Natural killer cell (primary cell): ENCODE measurements around the gene EDEM2. TPM values are rescaled to one million over a fixed set of nuclear protein-coding genes. Genes with fewer than 3 reads are reported as not detected.

ENCODE experiments used
- ATAC-seq, 3 donors: fragments of 150-1000 bp in 2 of 3; fragments of 200-7000 bp in 1 of 3; cut with Tn5 transposase; 1 replicate in 1 of 3; 2 replicates in 2 of 3; pipeline ENCODE4 v1.10.0; 2021; ENCODE audit warnings: mild to moderate bottlenecking in 2 of 3, moderate library complexity in 2 of 3
- DNase-seq, 2 donors: peaks; one replicate each; pipeline versions ENCODE4 v3.0.0 to v3.0.0-alpha.2; 2013 to 2021; ENCODE audit warnings: mixed read lengths in 1 of 2
- H3K27ac ChIP-seq: one replicate; pipeline ENCODE4 v1.5.1; 2013; ENCODE audit warnings: mild to moderate bottlenecking, low read length
- H3K27me3 ChIP-seq: one replicate; pipeline ENCODE4 v1.6.1; 2013; ENCODE audit warnings: low read length; ENCODE audit not compliant: control insufficient read depth, insufficient read depth
- H3K36me3 ChIP-seq: one replicate; pipeline ENCODE4 v1.6.1; 2013; ENCODE audit warnings: low read length; ENCODE audit not compliant: control insufficient read depth, insufficient read depth
- H3K4me1 ChIP-seq: one replicate; pipeline ENCODE4 v1.6.1; 2013; ENCODE audit warnings: low read length; ENCODE audit not compliant: control insufficient read depth, insufficient read depth
- H3K4me3 ChIP-seq: one replicate; pipeline ENCODE4 v1.5.1; 2013; ENCODE audit warnings: low read length
- H3K9me3 ChIP-seq: one replicate; pipeline ENCODE4 v1.6.1; 2013; ENCODE audit warnings: low read length; ENCODE audit not compliant: control insufficient read depth, insufficient read depth
- H3K27ac Mint-ChIP-seq, 2 donors: one replicate each; pipeline ENCODE4 v1.8.0; 2022; ENCODE audit warnings: mild to moderate bottlenecking in 2 of 2, mixed read lengths in 2 of 2, moderate library complexity in 1 of 2
- H3K27me3 Mint-ChIP-seq, 2 donors: one replicate each; pipeline ENCODE4 v1.8.0; 2022; ENCODE audit warnings: low read depth in 2 of 2, mixed read lengths in 2 of 2
- H3K36me3 Mint-ChIP-seq: one replicate; pipeline ENCODE4 v1.8.0; 2022; ENCODE audit warnings: mixed read lengths
- H3K4me1 Mint-ChIP-seq, 2 donors: one replicate each; pipeline ENCODE4 v1.8.0; 2022; ENCODE audit warnings: mixed read lengths in 2 of 2
- H3K4me3 Mint-ChIP-seq: one replicate; pipeline ENCODE4 v1.8.0; 2022; ENCODE audit warnings: mild to moderate bottlenecking, moderate library complexity, mixed read lengths
- H3K9me3 Mint-ChIP-seq, 2 donors: one replicate each; pipeline ENCODE4 v1.8.0; 2022; ENCODE audit warnings: mixed read lengths in 2 of 2
- WGBS: methylation state at CpG from one replicate; pipeline ENCODE4 v1.1.7; 2013; ENCODE audit warnings: missing lambda C conversion rate; ENCODE audit not compliant: insufficient coverage; 5-methylcytosine and 5-hydroxymethylcytosine counted together
- intact Hi-C: fragments of 100-400 bp; cut with micrococcal nuclease; formaldehyde crosslinking; loops from one replicate; pipeline ENCODE4 v1.14.2; 2022
- total RNA-seq, 4 donors: library from RNA; stranded (reverse); fragments of 120-200 nt in 1 of 4; gene quantifications; one replicate each; pipeline versions ENCODE4 v1.2.3 to v1.2.4, GENCODE V29; 2013 to 2022
- TF ChIP-seq, protein P1 (sequence below): fragments of 200-600 bp; IDR thresholded peaks from one replicate; pipeline ENCODE4 v1.8.0; 2022; ENCODE audit warnings: antibody characterized with exemption

Gene EDEM2
- total RNA-seq, 3 donors from 2014 or later (not counting 1 experiment from before 2014, with no cell fraction given), result 20.0 to 27.4 (median 25.3) TPM

DNA sequence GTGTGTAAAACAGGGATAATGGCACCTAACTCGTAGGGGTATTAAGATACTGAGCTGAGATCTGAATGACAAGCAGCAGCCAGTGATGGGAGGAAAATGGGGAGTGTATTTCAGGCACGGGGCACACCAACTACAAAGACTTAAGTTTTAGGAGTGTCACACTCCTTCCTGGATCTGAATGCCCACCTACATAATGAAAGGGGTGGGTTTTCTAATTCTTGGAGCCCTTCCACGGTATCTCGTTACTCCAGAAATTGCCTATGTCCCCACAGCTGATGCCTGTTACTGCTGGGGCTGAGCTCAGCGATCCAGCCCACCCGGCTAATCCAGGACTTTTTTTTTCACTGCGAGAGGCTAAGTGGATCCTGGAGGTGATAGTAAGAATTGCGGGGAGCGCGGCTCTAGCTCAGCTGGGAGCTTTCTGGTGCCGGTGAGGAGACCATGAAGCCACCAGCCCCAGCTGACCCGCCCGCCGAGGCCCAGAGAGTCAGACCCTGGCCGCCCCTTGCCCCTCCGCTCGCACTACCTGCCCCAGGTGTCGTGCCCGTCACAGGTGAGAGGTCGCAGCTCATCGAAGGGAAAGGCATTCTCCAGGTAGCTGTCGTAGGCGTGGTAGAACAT is 727 bp downstream of the EDEM2 start:
- TF ChIP-seq, protein P1, sequence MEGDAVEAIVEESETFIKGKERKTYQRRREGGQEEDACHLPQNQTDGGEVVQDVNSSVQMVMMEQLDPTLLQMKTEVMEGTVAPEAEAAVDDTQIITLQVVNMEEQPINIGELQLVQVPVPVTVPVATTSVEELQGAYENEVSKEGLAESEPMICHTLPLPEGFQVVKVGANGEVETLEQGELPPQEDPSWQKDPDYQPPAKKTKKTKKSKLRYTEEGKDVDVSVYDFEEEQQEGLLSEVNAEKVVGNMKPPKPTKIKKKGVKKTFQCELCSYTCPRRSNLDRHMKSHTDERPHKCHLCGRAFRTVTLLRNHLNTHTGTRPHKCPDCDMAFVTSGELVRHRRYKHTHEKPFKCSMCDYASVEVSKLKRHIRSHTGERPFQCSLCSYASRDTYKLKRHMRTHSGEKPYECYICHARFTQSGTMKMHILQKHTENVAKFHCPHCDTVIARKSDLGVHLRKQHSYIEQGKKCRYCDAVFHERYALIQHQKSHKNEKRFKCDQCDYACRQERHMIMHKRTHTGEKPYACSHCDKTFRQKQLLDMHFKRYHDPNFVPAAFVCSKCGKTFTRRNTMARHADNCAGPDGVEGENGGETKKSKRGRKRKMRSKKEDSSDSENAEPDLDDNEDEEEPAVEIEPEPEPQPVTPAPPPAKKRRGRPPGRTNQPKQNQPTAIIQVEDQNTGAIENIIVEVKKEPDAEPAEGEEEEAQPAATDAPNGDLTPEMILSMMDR, result no peak
- peak in 1 of 2 donors; percentile 21 for DNase-seq
- Histone ChIP-seq H3K36me3 (peaks cover 17% of the 10 kb centered on the region), H3K27ac (peak overlapping the region; percentile 46), H3K27me3 (no peaks in the 10 kb centered on the region), H3K9me3 (no peaks in the 10 kb centered on the region), H3K4me3 (peak overlapping the region; percentile 68), H3K4me1 (peaks cover 21% of the 10 kb centered on the region)
- 6% methylated on average over 23 of the region's 23 CpGs for WGBS
- intact Hi-C loops, result loop anchor here (10.0 kb wide), 1 partner anchor 298 kb away; no protein-coding TSS in a partner anchor
- ATAC-seq, result no peak
- no peaks in the 10 kb centered on the region for H3K9me3 Mint-ChIP-seq
- H3K36me3 Mint-ChIP-seq, result peaks cover 2% of the 10 kb centered on the region
- H3K4me1 Mint-ChIP-seq, result peaks cover 24 to 36% of the 10 kb centered on the region in 2 donors
- peak overlapping the region; percentile 93 to 94 for H3K27ac Mint-ChIP-seq
- peak overlapping the region; percentile 93 for H3K4me3 Mint-ChIP-seq
- no peaks in the 10 kb centered on the region for H3K27me3 Mint-ChIP-seq

- H3K9me3 ChIP-seq, result no peaks in the 10 kb centered on the region
- TF ChIP-seq, protein P1, result peak; percentile 82
- intact Hi-C loops, result loop anchor here (1.0 to 10.0 kb wide), 4 partner anchors 52 to 300 kb away; partner anchors contain the start of gene TRPC4AP
- ATAC-seq, result peak; percentile 55 to 71 (median 62)
- Mint-ChIP-seq H3K4me1 (peaks cover 33 to 42% of the 10 kb centered on the region in 2 donors), H3K9me3 (no peaks in the 10 kb centered on the region), H3K27ac (peak overlapping the region; percentile 57 to 94), H3K36me3 (peaks cover 12% of the 10 kb centered on the region), H3K4me3 (peak overlapping the region; percentile 76), H3K27me3 (no peaks in the 10 kb centered on the region)
- H3K36me3 ChIP-seq, result peaks cover 24% of the 10 kb centered on the region
- H3K27me3 ChIP-seq, result no peaks in the 10 kb centered on the region
- 91% methylated on average over 1 of the region's 2 CpGs for WGBS
- no peak overlapping the region for H3K4me3 ChIP-seq
- H3K4me1 ChIP-seq, result peaks cover 21% of the 10 kb centered on the region
- H3K27ac ChIP-seq, result peak overlapping the region; percentile 39
- DNase-seq, result peak in 1 of 2 donors; percentile 82
These were observed 2.0 kb downstream of the EDEM2 start for GRCh38 chr20:35145141-35145564.

DNA sequence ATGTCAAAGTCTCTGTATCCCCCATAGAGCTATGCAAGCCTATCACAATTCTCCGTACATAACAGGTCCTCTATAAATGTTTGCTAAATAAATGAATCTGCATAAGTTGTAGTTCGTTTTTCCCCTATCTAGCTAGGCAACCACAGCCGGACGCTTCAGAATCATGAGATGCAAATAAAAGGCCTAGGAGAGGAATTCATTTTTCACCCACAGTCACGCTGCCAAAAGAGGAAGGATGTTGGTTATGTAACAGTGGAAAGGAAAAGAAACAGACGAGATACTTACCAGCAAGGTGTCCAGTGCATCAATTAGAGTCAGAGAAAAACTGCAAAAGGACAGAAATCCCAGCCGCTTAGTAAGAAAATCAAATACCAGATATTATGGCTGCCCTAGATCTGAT is 2.4 kb downstream of the EDEM2 start:
- TF ChIP-seq, protein P1, result no peak
- H3K4me1 Mint-ChIP-seq, result peaks cover 33 to 42% of the 10 kb centered on the region in 2 donors
- no peaks in the 10 kb centered on the region for H3K9me3 Mint-ChIP-seq
- DNase-seq (peak in 1 of 2 donors; percentile 38), ATAC-seq (no peak)
- Histone ChIP-seq H3K27me3 (no peaks in the 10 kb centered on the region), H3K4me3 (no peak overlapping the region), H3K9me3 (no peaks in the 10 kb centered on the region), H3K36me3 (peaks cover 29% of the 10 kb centered on the region), H3K4me1 (peaks cover 21% of the 10 kb centered on the region), H3K27ac (peak overlapping the region; percentile 39)
- intact Hi-C loops, result loop anchor here (1.0 to 10.0 kb wide), 4 partner anchors 52 to 300 kb away; partner anchors contain the start of gene TRPC4AP
- peak overlapping the region; percentile 60 for H3K4me3 Mint-ChIP-seq
- peak overlapping the region; percentile 57 to 94 for H3K27ac Mint-ChIP-seq
- peaks cover 12% of the 10 kb centered on the region for H3K36me3 Mint-ChIP-seq
- H3K27me3 Mint-ChIP-seq, result no peaks in the 10 kb centered on the region
- 42% methylated on average over 3 of the region's 7 CpGs for WGBS
